HG02678 (cell line): ENCODE results near the gene C9orf72.

Experiments used
- ATAC-seq: cut with Tn5 transposase; IDR thresholded peaks from one replicate; pipeline ENCODE4 v1.9.1; 2021; ENCODE audit warnings: mild to moderate bottlenecking, moderate library complexity; ENCODE audit not compliant: unreplicated experiment

The C9orf72 gene

GRCh38 chr9:27540502-27540901 is 32.8 kb downstream of the C9orf72 start:
- no peak for ATAC-seq

GRCh38 chr9:27539479-27540441 is 33.5 kb downstream of the C9orf72 start:
- peak; percentile 54 for ATAC-seq

- peak; percentile 48 for ATAC-seq
These were observed 34.6 kb downstream of the C9orf72 start for GRCh38 chr9:27538647-27539046.

GRCh38 chr9:27537756-27538155 is 35.5 kb downstream of the C9orf72 start:
- no peak for ATAC-seq

- no peak for ATAC-seq
These were observed 36.2 kb downstream of the C9orf72 start for GRCh38 chr9:27537027-27537435.

GRCh38 chr9:27536168-27536567 is 37.1 kb downstream of the C9orf72 start:
- ATAC-seq: no peak

- ATAC-seq: no peak
These were observed 37.6 kb downstream of the C9orf72 start for GRCh38 chr9:27535701-27536118.

GRCh38 chr9:27534658-27535209 is 38.5 kb downstream of the C9orf72 start:
- no peak for ATAC-seq

- ATAC-seq: no peak
These were observed 39.1 kb downstream of the C9orf72 start for GRCh38 chr9:27534131-27534530.

GRCh38 chr9:27533311-27533710 is 40.0 kb downstream of the C9orf72 start:
- ATAC-seq: no peak

- no peak for ATAC-seq
These were observed 41.2 kb downstream of the C9orf72 start for GRCh38 chr9:27532046-27532445.

- ATAC-seq: no peak
These were observed 42.1 kb downstream of the C9orf72 start for GRCh38 chr9:27530915-27531755.

- peak; percentile 74 for ATAC-seq
These were observed 43.7 kb downstream of the C9orf72 start, which contains the start of gene MOB3B for GRCh38 chr9:27529316-27530278. Gene MOB3B, minus strand, starts transcription at chr9:27529814. Its CDS starts 74,264 bp downstream, at chr9:27455550.

GRCh38 chr9:27528886-27529315 is 44.4 kb downstream of the C9orf72 start:
- ATAC-seq: peak; percentile 51

- peak; percentile 61 for ATAC-seq
These were observed 45.0 kb downstream of the C9orf72 start for GRCh38 chr9:27528076-27528885.

GRCh38 chr9:27527702-27528075 is 45.6 kb downstream of the C9orf72 start:
- no peak for ATAC-seq

GRCh38 chr9:27524236-27524635 is 49.0 kb downstream of the C9orf72 start, which contains the start of gene IFNK:
Gene IFNK, plus strand, starts transcription at chr9:27524290. Its CDS starts 47 bp downstream, at chr9:27524337.
- no peak for ATAC-seq

- no peak for ATAC-seq
These were observed 50.1 kb downstream of the C9orf72 start for GRCh38 chr9:27523141-27523540.

- ATAC-seq: no peak
These were observed 52.3 kb downstream of the C9orf72 start for GRCh38 chr9:27520986-27521385.
